BLaER1 (cell line): Measurements from ENCODE around the gene BSCL2.
"Not testable (repeated sequence)": the region's sequence is repeated elsewhere in the genome, so short reads cannot be mapped to it uniquely, and the experiment has no call there.

Experiments
- H3K27ac ChIP-seq: shearing (Covaris generic); formaldehyde crosslinking; 2 replicates; pipeline ENCODE4 v1.8.1; 2022
- H3K27me3 ChIP-seq: shearing (Covaris generic); formaldehyde crosslinking; 2 replicates; pipeline ENCODE4 v1.8.1; 2022
- H3K36me3 ChIP-seq: shearing (Covaris generic); formaldehyde crosslinking; 2 replicates; pipeline ENCODE4 v1.8.1; 2022
- H3K4me1 ChIP-seq: shearing (Covaris generic); formaldehyde crosslinking; 2 replicates; pipeline ENCODE4 v1.8.1; 2022
- H3K4me2 ChIP-seq: shearing (Covaris generic); formaldehyde crosslinking; 2 replicates; pipeline ENCODE4 v1.8.1; 2022
- H3K4me3 ChIP-seq: shearing (Covaris generic); formaldehyde crosslinking; 2 replicates; pipeline ENCODE4 v1.8.1; 2022
- H3K9ac ChIP-seq: shearing (Covaris generic); formaldehyde crosslinking; 2 replicates; pipeline ENCODE4 v1.8.1; 2022
- H3K9me3 ChIP-seq: shearing (Covaris generic); formaldehyde crosslinking; 2 replicates; pipeline ENCODE4 v1.8.1; 2022
- H4K20me1 ChIP-seq: shearing (Covaris generic); formaldehyde crosslinking; 2 replicates; pipeline ENCODE4 v1.8.1; 2022
- Cebpa-rat ChIP-seq: shearing (Covaris generic); IDR thresholded peaks from 2 replicates; pipeline ENCODE4 v1.8.1; 2022

The BSCL2 gene

GRCh38 chr11:62707277-62707861 is at the start of gene BSCL2, which contains the start of gene GNG3:
TSS of gene BSCL2 (minus strand) at chr11:62707424. CDS start at chr11:62707195, 229 bp downstream.
TSS of gene GNG3 (plus strand) at chr11:62707676. CDS start at chr11:62708296, 620 bp downstream.
- Histone ChIP-seq H3K9me3 (no peaks in the 10 kb centered on the region), H3K4me1 (peaks cover 51% of the 10 kb centered on the region), H3K4me2 (peak within 1 kb of the TSS; percentile 99), H4K20me1 (no peaks in the 10 kb centered on the region), H3K27me3 (no peaks in the 10 kb centered on the region), H3K27ac (peak within 1 kb of the TSS; percentile 98), H3K36me3 (peaks cover 41% of the 10 kb centered on the region), H3K9ac (peak within 1 kb of the TSS; percentile 92), H3K4me3 (peak within 1 kb of the TSS; percentile 76)
- TF ChIP-seq Cebpa-rat = no peak

GRCh38 chr11:62755086-62755615 is 47.9 kb upstream of the BSCL2 start:
- Histone ChIP-seq H4K20me1 (peaks cover 6% of the 10 kb centered on the region; the same call in 1 of the 2 replicates), H3K36me3 (peaks cover 23% of the 10 kb centered on the region), H3K4me3 (no peak overlapping the region), H3K9me3 (no peaks in the 10 kb centered on the region), H3K4me2 (peak overlapping the region; percentile 81; the same call in 1 of the 2 replicates), H3K27ac (no peak overlapping the region), H3K4me1 (peaks cover 27% of the 10 kb centered on the region), H3K27me3 (no peaks in the 10 kb centered on the region), H3K9ac (no peak overlapping the region)
- TF ChIP-seq Cebpa-rat = no peak

GRCh38 chr11:62753736-62754603 is 46.7 kb upstream of the BSCL2 start, which contains the start of gene ZBTB3:
TSS of gene ZBTB3 (minus strand) at chr11:62754160. CDS start at chr11:62753664, 496 bp downstream.
- peaks cover 6% of the 10 kb centered on the region; the same call in 1 of the 2 replicates for H4K20me1 ChIP-seq
- peak within 1 kb of the TSS; percentile 91 for H3K9ac ChIP-seq
- H3K27ac ChIP-seq = peak within 1 kb of the TSS; percentile 95
- no peak for TF ChIP-seq Cebpa-rat
- H3K4me2 ChIP-seq = peak within 1 kb of the TSS; percentile 96
- H3K4me1 ChIP-seq = peaks cover 37% of the 10 kb centered on the region
- peaks cover 27% of the 10 kb centered on the region for H3K36me3 ChIP-seq
- peak within 1 kb of the TSS; percentile 73 for H3K4me3 ChIP-seq
- no peaks in the 10 kb centered on the region for H3K27me3 ChIP-seq
- no peaks in the 10 kb centered on the region for H3K9me3 ChIP-seq

- Histone ChIP-seq H3K4me3 (peak overlapping the region; percentile 73), H4K20me1 (peaks cover 6% of the 10 kb centered on the region; the same call in 1 of the 2 replicates), H3K27me3 (no peaks in the 10 kb centered on the region), H3K4me2 (peak overlapping the region; percentile 96), H3K4me1 (peaks cover 45% of the 10 kb centered on the region), H3K27ac (peak overlapping the region; percentile 95), H3K36me3 (peaks cover 27% of the 10 kb centered on the region), H3K9ac (peak overlapping the region; percentile 91; the same call in 1 of the 2 replicates), H3K9me3 (no peaks in the 10 kb centered on the region)
- TF ChIP-seq Cebpa-rat = no peak
Observed at GRCh38 chr11:62752994-62753735, 45.9 kb upstream of the BSCL2 start.

GRCh38 chr11:62752177-62752785 is 45.1 kb upstream of the BSCL2 start:
- peak overlapping the region; percentile 96 for H3K4me2 ChIP-seq
- H4K20me1 ChIP-seq = peaks cover 6% of the 10 kb centered on the region; the same call in 1 of the 2 replicates
- peaks cover 27% of the 10 kb centered on the region for H3K36me3 ChIP-seq
- no peak for TF ChIP-seq Cebpa-rat
- no peaks in the 10 kb centered on the region for H3K9me3 ChIP-seq
- no peaks in the 10 kb centered on the region for H3K27me3 ChIP-seq
- H3K9ac ChIP-seq = no peak overlapping the region
- no peak overlapping the region for H3K4me3 ChIP-seq
- H3K27ac ChIP-seq = no peak overlapping the region
- H3K4me1 ChIP-seq = peaks cover 54% of the 10 kb centered on the region

GRCh38 chr11:62749931-62750330 is 42.7 kb upstream of the BSCL2 start:
- not testable (repeated sequence) for H3K4me3 ChIP-seq, H4K20me1 ChIP-seq, H3K9me3 ChIP-seq, H3K27ac ChIP-seq, H3K4me2 ChIP-seq, H3K9ac ChIP-seq, H3K27me3 ChIP-seq
- peaks cover 64% of the 10 kb centered on the region for H3K4me1 ChIP-seq
- H3K36me3 ChIP-seq = peaks cover 27% of the 10 kb centered on the region

GRCh38 chr11:62747475-62748160 is 40.4 kb upstream of the BSCL2 start:
- no peak overlapping the region for H3K4me3 ChIP-seq
- H4K20me1 ChIP-seq = no peaks in the 10 kb centered on the region
- H3K4me1 ChIP-seq = peaks cover 49% of the 10 kb centered on the region
- TF ChIP-seq Cebpa-rat = no peak
- H3K9ac ChIP-seq = peak overlapping the region; percentile 52; the same call in 1 of the 2 replicates
- H3K9me3 ChIP-seq = no peaks in the 10 kb centered on the region
- no peaks in the 10 kb centered on the region for H3K27me3 ChIP-seq
- H3K36me3 ChIP-seq = peaks cover 29% of the 10 kb centered on the region
- H3K27ac ChIP-seq = peak overlapping the region; percentile 50; the same call in 1 of the 2 replicates
- peak overlapping the region; percentile 75 for H3K4me2 ChIP-seq

GRCh38 chr11:62737196-62737595 is 30.0 kb upstream of the BSCL2 start:
- Histone ChIP-seq H3K27me3 (no peaks in the 10 kb centered on the region), H3K9ac (no peak overlapping the region), H3K4me1 (peaks cover 5% of the 10 kb centered on the region), H3K4me3 (no peak overlapping the region), H3K4me2 (no peak overlapping the region), H3K27ac (no peak overlapping the region), H3K9me3 (no peaks in the 10 kb centered on the region), H3K36me3 (peaks cover 90% of the 10 kb centered on the region), H4K20me1 (peaks cover 17% of the 10 kb centered on the region)
- TF ChIP-seq Cebpa-rat = no peak
